GM23338 (cell line): ENCODE results near the gene HSD17B2. TPM values are rescaled to one million over a fixed set of nuclear protein-coding genes. Genes with fewer than 3 reads are reported as not detected.

Source experiments
- ATAC-seq: fragments of 200-7000 bp; cut with Tn5 transposase; 3 replicates; pipeline ENCODE4 v1.9.1; 2020
- DNase-seq: peaks from one replicate; pipeline ENCODE4 v3.0.0-alpha.2; 2015; ENCODE audit warnings: low spot score
- H2AFZ ChIP-seq: fragments of 200-600 bp; sonication (generic); 2 replicates; pipeline ENCODE4 v1.8.0; 2016; ENCODE audit warnings: antibody characterized with exemption, mild to moderate bottlenecking, moderate library complexity
- H3F3A ChIP-seq: fragments of 200-600 bp; sonication (generic); replicated peaks from 2 replicates; pipeline ENCODE4 v1.8.0; 2017; ENCODE audit warnings: antibody characterized with exemption, mixed run types, low read depth
- H3K27ac ChIP-seq: fragments of 200-600 bp; sonication (generic); 2 replicates; pipeline ENCODE4 v1.6.1; 2016; ENCODE audit warnings: low read depth
- H3K27me3 ChIP-seq: fragments of 200-600 bp; sonication (generic); 2 replicates; pipeline ENCODE4 v1.8.0; 2016; ENCODE audit warnings: mild to moderate bottlenecking, mixed run types, moderate library complexity; ENCODE audit not compliant: insufficient read depth
- H3K36me3 ChIP-seq: fragments of 200-600 bp; sonication (generic); 2 replicates; pipeline ENCODE4 v1.8.0; 2016; ENCODE audit warnings: mild to moderate bottlenecking; ENCODE audit not compliant: insufficient read depth
- H3K4me1 ChIP-seq: fragments of 200-600 bp; sonication (generic); 2 replicates; pipeline ENCODE4 v1.8.0; 2016; ENCODE audit warnings: mild to moderate bottlenecking, moderate library complexity; ENCODE audit not compliant: insufficient read depth
- H3K4me2 ChIP-seq: fragments of 200-600 bp; sonication (generic); 2 replicates; pipeline ENCODE4 v1.7.1; 2017; ENCODE audit warnings: mixed run types
- H3K4me3 ChIP-seq: fragments of 200-600 bp; sonication (generic); 2 replicates; pipeline ENCODE4 v1.6.1; 2016; ENCODE audit warnings: mixed run types
- H3K79me2 ChIP-seq: fragments of 200-600 bp; sonication (generic); replicated peaks from 2 replicates; pipeline ENCODE4 v1.8.0; 2017; ENCODE audit warnings: mild to moderate bottlenecking; ENCODE audit not compliant: insufficient read depth
- H3K9me2 ChIP-seq: fragments of 200-600 bp; sonication (generic); 2 replicates; pipeline ENCODE4 v1.8.0; 2017; ENCODE audit not compliant: insufficient read depth
- H4K20me1 ChIP-seq: fragments of 200-600 bp; sonication (generic); replicated peaks from 2 replicates; pipeline ENCODE4 v1.8.0; 2017; ENCODE audit warnings: mild to moderate bottlenecking; ENCODE audit not compliant: insufficient read depth
- H3K27ac Mint-ChIP-seq: 2 replicates; pipeline ENCODE4 v1.8.0; 2020; ENCODE audit warnings: inconsistent platforms, mild to moderate bottlenecking, moderate library complexity, mixed read lengths
- H3K27me3 Mint-ChIP-seq: 3 replicates; pipeline ENCODE4 v1.8.0; 2022; ENCODE audit warnings: low read depth, mild to moderate bottlenecking, moderate library complexity, mixed read lengths, inconsistent platforms; ENCODE audit not compliant: insufficient read depth, poor library complexity
- H3K36me3 Mint-ChIP-seq: 3 replicates; pipeline ENCODE4 v1.8.0; 2021; ENCODE audit warnings: low read depth, mild to moderate bottlenecking, inconsistent platforms, moderate library complexity, mixed read lengths
- H3K4me1 Mint-ChIP-seq: 3 replicates; pipeline ENCODE4 v1.8.0; 2020; ENCODE audit warnings: mild to moderate bottlenecking, inconsistent platforms, mixed read lengths
- H3K4me3 Mint-ChIP-seq: 3 replicates; pipeline ENCODE4 v1.8.0; 2021; ENCODE audit warnings: moderate library complexity, mild to moderate bottlenecking, inconsistent platforms, mixed read lengths
- H3K9me3 Mint-ChIP-seq: 3 replicates; pipeline ENCODE4 v1.8.0; 2020; ENCODE audit warnings: moderate library complexity, mild to moderate bottlenecking, inconsistent platforms, mixed read lengths
- CREB1 ChIP-seq: fragments of 250-450 bp; sonication (Bioruptor Pico); IDR thresholded peaks from 2 replicates; pipeline ENCODE4 v1.5.0; 2020; ENCODE audit warnings: low read depth, mild to moderate bottlenecking, moderate library complexity
- CTCF ChIP-seq, 2 experiments: fragments of 200-600 bp in 1 of 2; sonication (generic) in 1 of 2; conservative IDR thresholded peaks; 2 replicates each; pipeline versions ENCODE4 v1.5.1 to v1.6.1; 2016 to 2017; ENCODE audit warnings: antibody characterized with exemption in 2 of 2, low read depth in 2 of 2, mild to moderate bottlenecking in 2 of 2, moderate library complexity in 1 of 2
- ETS1 ChIP-seq: IDR thresholded peaks from 2 replicates; pipeline ENCODE4 v1.6.1; 2016; ENCODE audit warnings: antibody characterized with exemption
- EZH2 ChIP-seq: fragments of 200-600 bp; sonication (generic); IDR thresholded peaks from one replicate; pipeline ENCODE4 v1.8.0; 2017; ENCODE audit warnings: antibody characterized with exemption, mild to moderate bottlenecking, low read depth; ENCODE audit not compliant: unreplicated experiment
- EZH2phosphoT487 ChIP-seq: fragments of 200-600 bp; sonication (generic); IDR thresholded peaks from one replicate; pipeline ENCODE4 v1.8.1; 2018; ENCODE audit warnings: antibody characterized with exemption; ENCODE audit not compliant: unreplicated experiment
- JUNB ChIP-seq: IDR thresholded peaks from one replicate; pipeline ENCODE4 v1.6.1; 2016; ENCODE audit warnings: antibody characterized with exemption; ENCODE audit not compliant: unreplicated experiment
- NANOG ChIP-seq: IDR thresholded peaks from 2 replicates; pipeline ENCODE4 v1.6.1; 2016; ENCODE audit warnings: antibody characterized with exemption, borderline replicate concordance
- POLR2AphosphoS5 ChIP-seq: IDR thresholded peaks from 2 replicates; pipeline ENCODE4 v1.6.1; 2016; ENCODE audit warnings: antibody characterized with exemption, low read depth
- REST ChIP-seq: IDR thresholded peaks from one replicate; pipeline ENCODE4 v1.6.1; 2018; ENCODE audit warnings: antibody characterized with exemption; ENCODE audit not compliant: unreplicated experiment
- STAT1 ChIP-seq: IDR thresholded peaks from one replicate; pipeline ENCODE4 v1.6.1; 2016; ENCODE audit warnings: antibody characterized with exemption; ENCODE audit not compliant: unreplicated experiment
- ZNF114 ChIP-seq: fragments of 250-450 bp; sonication (Bioruptor Pico); IDR thresholded peaks from 2 replicates; pipeline ENCODE4 v1.5.0; 2020; ENCODE audit warnings: mild to moderate bottlenecking, moderate library complexity
- ZNF331 ChIP-seq: fragments of 250-450 bp; sonication (Bioruptor Pico); IDR thresholded peaks from 2 replicates; pipeline ENCODE4 v1.5.0; 2020; ENCODE audit warnings: low read depth, mild to moderate bottlenecking, moderate library complexity
- ZNF462 ChIP-seq: fragments of 250-450 bp; sonication (Bioruptor Pico); IDR thresholded peaks from 2 replicates; pipeline ENCODE4 v1.5.0; 2020; ENCODE audit warnings: mild to moderate bottlenecking, moderate library complexity
- polyA plus RNA-seq: library from polyadenylated mRNA; unstranded; fragments of >200 nt; fragmentation: Nextera tagmentation; extraction: Ambion mirVana; gene quantifications from 2 replicates; pipeline ENCODE4 v1.2.1, GENCODE V29; 2016
- total RNA-seq: library from RNA; depleted of rRNA; stranded (reverse); fragments of >200 nt; shearing (Covaris generic); gene quantifications from 2 replicates; pipeline ENCODE4 v1.2.3, GENCODE V29; 2014

HSD17B2 gene
- total and polyA plus RNA-seq, 2 experiments from 2014 or later: 0.29 TPM; not detected in 1

- TF ChIP-seq ZNF462 (CRISPR knock-in tag): no peak
- no peak for TF ChIP-seq ZNF331 (CRISPR knock-in tag)
- no peak for TF ChIP-seq ETS1
- TF ChIP-seq ZNF114 (CRISPR knock-in tag): no peak
- TF ChIP-seq STAT1: no peak
Observed at GRCh38 chr16:82033006-82033405, 2.0 kb upstream of the HSD17B2 start (continued).

GRCh38 chr16:82033683-82034300 is 1.3 kb upstream of the HSD17B2 start:
- H3K4me3 Mint-ChIP-seq: no peak overlapping the region
- no peaks in the 10 kb centered on the region for H3F3A ChIP-seq
- no peaks in the 10 kb centered on the region for H3K27me3 ChIP-seq
- no peaks in the 10 kb centered on the region for H3K36me3 Mint-ChIP-seq
- H3K4me1 Mint-ChIP-seq: no peaks in the 10 kb centered on the region
- H2AFZ ChIP-seq: no peak overlapping the region
- H3K27me3 Mint-ChIP-seq: no peaks in the 10 kb centered on the region
- no peaks in the 10 kb centered on the region for H3K36me3 ChIP-seq
- no peak for DNase-seq
- no peaks in the 10 kb centered on the region for H3K4me1 ChIP-seq
- no peaks in the 10 kb centered on the region for H3K9me2 ChIP-seq
- H3K27ac ChIP-seq: no peak overlapping the region
- no peaks in the 10 kb centered on the region for H4K20me1 ChIP-seq
- H3K4me2 ChIP-seq: no peak overlapping the region
- no peaks in the 10 kb centered on the region for H3K9me3 Mint-ChIP-seq
- H3K79me2 ChIP-seq: no peaks in the 10 kb centered on the region
- no peak overlapping the region for H3K4me3 ChIP-seq
- no peak overlapping the region for H3K27ac Mint-ChIP-seq
- ATAC-seq: no peak
- TF ChIP-seq ZNF114 (CRISPR knock-in tag) (no peak), EZH2 (no peak), NANOG (no peak), EZH2phosphoT487 (no peak), CREB1 (CRISPR knock-in tag) (no peak), JUNB (no peak), POLR2AphosphoS5 (no peak), STAT1 (no peak), CTCF (conservative IDR thresholded peaks at IDR 0.05; ENCODE audit: low read depth in 2 of 2) (no peak), REST (no peak), ZNF331 (CRISPR knock-in tag) (no peak)
